Prostate gland (tissue), 2 donors: ENCODE measurements around the gene IRF9.

Source experiments
- POLR2AphosphoS5 ChIP-seq: sonication (generic); formaldehyde crosslinking; IDR thresholded peaks from one replicate; pipeline ENCODE4 v1.6.1; 2017; ENCODE audit warnings: antibody characterized with exemption
- TF ChIP-seq, protein P1 (sequence below), 4 experiments: fragments of 200-600 bp in 2 of 4; fragments of 450-650 bp in 2 of 4; sonication (generic) in 2 of 4; IDR thresholded peaks; 1 replicate in 3 of 4; 2 replicates in 1 of 4; pipeline ENCODE4 v1.5.1; 2016 to 2019; ENCODE audit warnings: antibody characterized with exemption in 4 of 4, mild to moderate bottlenecking in 2 of 4, moderate library complexity in 2 of 4

DNA sequence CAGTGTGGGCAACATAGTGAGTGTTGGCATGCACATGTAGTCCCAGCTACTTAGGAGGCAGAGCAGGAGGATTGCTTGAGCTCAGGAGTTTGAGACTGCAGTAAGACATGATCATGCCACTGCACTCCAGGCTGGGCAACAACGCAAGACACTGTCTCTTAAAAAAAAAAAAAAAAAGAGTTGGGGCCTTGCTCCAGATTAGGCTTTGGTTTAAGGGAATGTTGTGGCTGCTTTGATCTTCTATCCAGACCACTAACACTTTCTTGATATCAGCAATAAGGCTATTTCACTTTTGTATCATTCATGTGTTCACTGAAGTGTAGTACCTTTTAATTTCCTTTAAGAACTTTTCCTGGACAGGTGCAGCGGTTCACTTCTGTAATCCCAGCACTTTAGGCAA lies 33.4 kb upstream of the IRF9 start:
- TF ChIP-seq, protein P1, sequence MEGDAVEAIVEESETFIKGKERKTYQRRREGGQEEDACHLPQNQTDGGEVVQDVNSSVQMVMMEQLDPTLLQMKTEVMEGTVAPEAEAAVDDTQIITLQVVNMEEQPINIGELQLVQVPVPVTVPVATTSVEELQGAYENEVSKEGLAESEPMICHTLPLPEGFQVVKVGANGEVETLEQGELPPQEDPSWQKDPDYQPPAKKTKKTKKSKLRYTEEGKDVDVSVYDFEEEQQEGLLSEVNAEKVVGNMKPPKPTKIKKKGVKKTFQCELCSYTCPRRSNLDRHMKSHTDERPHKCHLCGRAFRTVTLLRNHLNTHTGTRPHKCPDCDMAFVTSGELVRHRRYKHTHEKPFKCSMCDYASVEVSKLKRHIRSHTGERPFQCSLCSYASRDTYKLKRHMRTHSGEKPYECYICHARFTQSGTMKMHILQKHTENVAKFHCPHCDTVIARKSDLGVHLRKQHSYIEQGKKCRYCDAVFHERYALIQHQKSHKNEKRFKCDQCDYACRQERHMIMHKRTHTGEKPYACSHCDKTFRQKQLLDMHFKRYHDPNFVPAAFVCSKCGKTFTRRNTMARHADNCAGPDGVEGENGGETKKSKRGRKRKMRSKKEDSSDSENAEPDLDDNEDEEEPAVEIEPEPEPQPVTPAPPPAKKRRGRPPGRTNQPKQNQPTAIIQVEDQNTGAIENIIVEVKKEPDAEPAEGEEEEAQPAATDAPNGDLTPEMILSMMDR (IDR thresholded peaks at IDR 0.05), result no peak
- no peak for TF ChIP-seq POLR2AphosphoS5
